Nephron progenitor cell (in vitro differentiated cells): Measurements from ENCODE around the gene POU5F2.

ENCODE experiments used
- DNase-seq: peaks from one replicate; pipeline ENCODE4 v3.0.0; 2021
- H3K27ac Mint-ChIP-seq: 2 replicates; pipeline ENCODE4 v1.8.0; 2021; ENCODE audit warnings: mild to moderate bottlenecking, moderate library complexity, mixed read lengths
- H3K27me3 Mint-ChIP-seq: 2 replicates; pipeline ENCODE4 v1.8.0; 2021; ENCODE audit warnings: mild to moderate bottlenecking, low read depth, mixed read lengths; ENCODE audit not compliant: poor library complexity
- H3K36me3 Mint-ChIP-seq: 2 replicates; pipeline ENCODE4 v1.8.0; 2021; ENCODE audit warnings: low read depth, mixed read lengths
- H3K4me1 Mint-ChIP-seq: 2 replicates; pipeline ENCODE4 v1.8.0; 2021; ENCODE audit warnings: mixed read lengths
- H3K4me3 Mint-ChIP-seq: 2 replicates; pipeline ENCODE4 v1.8.0; 2021; ENCODE audit warnings: mild to moderate bottlenecking, moderate library complexity, mixed read lengths
- H3K9me3 Mint-ChIP-seq: 2 replicates; pipeline ENCODE4 v1.8.0; 2021; ENCODE audit warnings: mild to moderate bottlenecking, moderate library complexity, mixed read lengths
- TF ChIP-seq, protein P1 (sequence below): fragments of 200-600 bp; sonication (generic); IDR thresholded peaks from 2 replicates; pipeline ENCODE4 v1.5.0; 2021; ENCODE audit warnings: antibody characterized with exemption

Gene POU5F2, protein sequence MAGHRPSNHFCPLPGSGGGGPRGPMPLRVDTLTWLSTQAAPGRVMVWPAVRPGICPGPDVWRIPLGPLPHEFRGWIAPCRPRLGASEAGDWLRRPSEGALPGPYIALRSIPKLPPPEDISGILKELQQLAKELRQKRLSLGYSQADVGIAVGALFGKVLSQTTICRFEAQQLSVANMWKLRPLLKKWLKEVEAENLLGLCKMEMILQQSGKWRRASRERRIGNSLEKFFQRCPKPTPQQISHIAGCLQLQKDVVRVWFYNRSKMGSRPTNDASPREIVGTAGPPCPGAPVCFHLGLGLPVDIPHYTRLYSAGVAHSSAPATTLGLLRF

DNA sequence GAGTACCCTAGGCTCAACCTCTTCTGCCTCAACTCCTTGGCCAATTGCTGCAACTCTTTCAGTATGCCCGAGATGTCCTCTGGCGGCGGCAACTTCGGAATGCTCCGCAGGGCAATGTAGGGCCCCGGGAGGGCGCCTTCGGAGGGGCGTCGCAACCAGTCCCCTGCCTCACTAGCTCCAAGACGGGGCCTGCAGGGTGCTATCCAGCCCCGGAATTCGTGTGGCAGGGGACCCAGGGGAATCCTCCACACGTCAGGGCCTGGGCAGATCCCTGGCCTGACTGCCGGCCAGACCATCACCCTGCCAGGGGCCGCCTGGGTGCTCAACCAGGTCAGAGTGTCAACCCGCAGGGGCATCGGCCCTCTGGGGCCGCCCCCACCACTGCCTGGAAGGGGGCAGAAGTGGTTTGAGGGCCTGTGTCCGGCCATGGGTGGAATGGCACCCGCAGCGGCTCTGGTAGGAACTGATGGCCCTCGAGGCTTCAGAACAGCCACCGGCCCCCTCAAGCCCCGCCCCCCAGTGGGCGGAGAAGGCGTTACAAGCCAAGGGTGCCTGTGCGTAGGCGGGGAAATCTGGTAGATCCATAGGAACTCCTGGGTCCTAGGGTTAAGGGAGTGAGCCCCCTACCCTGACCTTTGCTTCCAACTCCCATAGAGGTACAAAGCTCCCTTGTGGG lies at the start of gene POU5F2:
POU5F2 (minus strand) TSS at position 465 of the 676 bp plus-strand sequence; CDS start at position 428, 37 bp downstream.
- peak within 1 kb of the TSS; percentile 60 for H3K27ac Mint-ChIP-seq
- H3K4me3 Mint-ChIP-seq = no peak within 1 kb of the TSS
- TF ChIP-seq, protein P1, sequence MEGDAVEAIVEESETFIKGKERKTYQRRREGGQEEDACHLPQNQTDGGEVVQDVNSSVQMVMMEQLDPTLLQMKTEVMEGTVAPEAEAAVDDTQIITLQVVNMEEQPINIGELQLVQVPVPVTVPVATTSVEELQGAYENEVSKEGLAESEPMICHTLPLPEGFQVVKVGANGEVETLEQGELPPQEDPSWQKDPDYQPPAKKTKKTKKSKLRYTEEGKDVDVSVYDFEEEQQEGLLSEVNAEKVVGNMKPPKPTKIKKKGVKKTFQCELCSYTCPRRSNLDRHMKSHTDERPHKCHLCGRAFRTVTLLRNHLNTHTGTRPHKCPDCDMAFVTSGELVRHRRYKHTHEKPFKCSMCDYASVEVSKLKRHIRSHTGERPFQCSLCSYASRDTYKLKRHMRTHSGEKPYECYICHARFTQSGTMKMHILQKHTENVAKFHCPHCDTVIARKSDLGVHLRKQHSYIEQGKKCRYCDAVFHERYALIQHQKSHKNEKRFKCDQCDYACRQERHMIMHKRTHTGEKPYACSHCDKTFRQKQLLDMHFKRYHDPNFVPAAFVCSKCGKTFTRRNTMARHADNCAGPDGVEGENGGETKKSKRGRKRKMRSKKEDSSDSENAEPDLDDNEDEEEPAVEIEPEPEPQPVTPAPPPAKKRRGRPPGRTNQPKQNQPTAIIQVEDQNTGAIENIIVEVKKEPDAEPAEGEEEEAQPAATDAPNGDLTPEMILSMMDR = no peak
- H3K9me3 Mint-ChIP-seq = peaks cover 16% of the 10 kb centered on the region
- peaks cover 44% of the 10 kb centered on the region for H3K36me3 Mint-ChIP-seq
- H3K27me3 Mint-ChIP-seq = peaks cover 3% of the 10 kb centered on the region
- H3K4me1 Mint-ChIP-seq = no peaks in the 10 kb centered on the region
- DNase-seq = no peak

- Mint-ChIP-seq H3K36me3 (peaks cover 20% of the 10 kb centered on the region), H3K27ac (no peak overlapping the region), H3K4me3 (no peak overlapping the region), H3K4me1 (peaks cover 34% of the 10 kb centered on the region), H3K27me3 (peaks cover 8% of the 10 kb centered on the region), H3K9me3 (peaks cover 14% of the 10 kb centered on the region)
- TF ChIP-seq, protein P1 = no peak
- no peak for DNase-seq
Observed at GRCh38 chr5:93790401-93790800, 49.0 kb upstream of the POU5F2 start.

DNA sequence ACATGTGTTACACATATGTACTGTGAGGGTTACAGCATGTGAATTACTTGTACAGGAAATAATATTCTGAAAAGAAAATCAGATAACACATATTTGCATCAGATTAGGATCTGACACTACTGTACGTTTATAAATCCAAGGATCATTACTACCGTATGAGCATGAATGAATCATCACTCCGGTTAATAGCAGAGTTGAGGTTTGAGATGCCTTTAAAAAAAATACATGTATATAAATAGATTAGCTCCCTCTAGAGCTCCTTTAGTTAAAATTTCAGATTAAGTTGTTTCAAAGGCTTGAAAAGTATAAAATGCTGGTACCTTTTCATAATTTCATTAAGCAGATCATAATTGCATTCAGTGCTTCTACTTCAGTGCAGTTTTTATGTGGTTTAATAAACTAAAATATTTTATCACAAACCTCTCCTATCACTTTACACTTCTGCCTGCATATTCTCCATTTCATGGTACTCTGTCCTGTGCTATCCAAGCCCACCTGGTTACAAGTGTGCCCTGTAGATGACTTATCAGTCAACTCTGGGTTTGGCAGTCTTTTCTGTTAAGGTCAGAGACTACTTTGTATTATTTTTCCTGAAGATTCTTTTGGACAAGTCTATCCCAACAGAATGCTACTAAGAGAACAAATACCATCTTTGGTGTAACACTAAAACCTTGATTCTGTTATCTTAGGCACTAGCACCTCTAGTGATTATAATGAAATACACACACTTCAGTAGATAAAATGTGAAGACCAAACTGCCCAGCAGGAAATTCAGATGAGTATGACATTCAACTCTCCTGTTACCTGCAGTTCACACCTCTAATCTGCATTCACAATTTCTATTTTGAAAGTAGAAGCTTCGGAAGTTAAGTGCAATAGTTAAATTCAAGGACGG lies 48.0 kb upstream of the POU5F2 start:
- no peak for DNase-seq
- TF ChIP-seq, protein P1 = no peak
- Mint-ChIP-seq H3K27me3 (peaks cover 4% of the 10 kb centered on the region), H3K4me1 (peaks cover 28% of the 10 kb centered on the region), H3K36me3 (peaks cover 10% of the 10 kb centered on the region), H3K9me3 (peaks cover 8% of the 10 kb centered on the region), H3K4me3 (no peak overlapping the region), H3K27ac (no peak overlapping the region)

DNA sequence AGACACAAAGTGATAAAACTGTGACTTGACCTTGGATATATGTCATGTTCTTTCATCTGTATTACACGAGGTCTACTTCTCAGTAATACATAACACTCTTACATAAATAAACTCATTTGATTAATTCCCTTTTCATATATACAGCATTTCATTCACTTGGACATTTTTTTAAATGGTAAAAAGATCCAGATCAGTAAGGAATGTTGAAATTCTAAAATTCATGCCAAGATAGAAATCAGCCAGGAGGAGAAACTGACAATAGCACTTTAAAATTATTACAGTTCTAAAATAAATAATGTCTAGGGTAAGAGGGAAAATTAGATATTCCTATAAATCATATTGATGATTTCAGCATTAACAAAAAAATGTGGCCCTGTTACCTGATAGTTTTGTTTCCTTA lies 46.2 kb upstream of the POU5F2 start:
- no peaks in the 10 kb centered on the region for H3K9me3 Mint-ChIP-seq

DNA sequence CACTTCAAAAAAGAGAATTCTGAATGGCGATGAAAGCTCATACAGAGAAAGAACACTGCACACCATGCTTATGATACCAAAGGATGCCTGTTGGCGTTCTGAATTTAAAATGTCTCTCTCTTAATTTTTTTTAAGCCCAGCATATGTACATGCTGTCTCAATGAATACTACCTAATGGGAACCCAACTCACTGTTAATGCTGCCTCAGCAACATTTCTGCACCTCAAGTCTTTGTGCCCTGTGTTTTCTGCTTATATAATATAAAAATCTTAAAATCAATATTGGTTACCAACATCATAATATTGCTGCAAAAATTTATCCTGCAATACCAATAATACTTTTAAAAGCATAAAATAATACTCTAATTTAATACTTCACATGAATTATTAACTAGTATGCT lies 44.1 kb upstream of the POU5F2 start:
- TF ChIP-seq, protein P1 = no peak
- peaks cover 2% of the 10 kb centered on the region for H3K27me3 Mint-ChIP-seq
- no peaks in the 10 kb centered on the region for H3K9me3 Mint-ChIP-seq
- no peak overlapping the region for H3K4me3 Mint-ChIP-seq
- no peak overlapping the region for H3K27ac Mint-ChIP-seq
- peaks cover 8% of the 10 kb centered on the region for H3K4me1 Mint-ChIP-seq
- DNase-seq = no peak
- peaks cover 13% of the 10 kb centered on the region for H3K36me3 Mint-ChIP-seq

More for the DNA sequence above, 46.2 kb upstream of the POU5F2 start:
- Mint-ChIP-seq H3K27ac (no peak overlapping the region), H3K4me3 (no peak overlapping the region), H3K36me3 (no peaks in the 10 kb centered on the region), H3K4me1 (peaks cover 28% of the 10 kb centered on the region), H3K27me3 (peaks cover 2% of the 10 kb centered on the region)
- TF ChIP-seq, protein P1 = no peak
- no peak for DNase-seq
